A673 (cell line): ENCODE measurements around the gene SFXN1. TPM values are rescaled to one million over a fixed set of nuclear protein-coding genes. Genes with fewer than 3 reads are reported as not detected.

Source experiments
- BruUV-seq: library from RNA; stranded (reverse); fragments of 400-500 nt; replicated peaks from 2 replicates; lab custom pipeline; 2021; lab: Mats Ljungman, UMichigan
- CTCF ChIA-PET: fragments of 300-600 bp; sonication (Branson Sonifier 250); formaldehyde crosslinking; loops from one replicate; lab custom pipeline; 2022; ENCODE audit warnings: antibody characterized with exemption; lab: Charles Lee
- POLR2A ChIA-PET: fragments of 300-600 bp; sonication (Branson Sonifier 250); formaldehyde crosslinking; loops from one replicate; lab custom pipeline; 2022; ENCODE audit warnings: antibody characterized with exemption; ENCODE audit not compliant: low non-redundant PET; lab: Charles Lee
- DNase-seq: peaks from one replicate; pipeline ENCODE4 v3.0.0-alpha.2; 2015; ENCODE audit warnings: low spot score
- H3K27ac ChIP-seq: fragments of 200-600 bp; sonication (generic); 2 replicates; pipeline ENCODE4 v1.5.1; 2016; ENCODE audit warnings: mixed run types, low read depth, mild to moderate bottlenecking, mixed read lengths, antibody characterized with exemption, low read length; ENCODE audit not compliant: poor library complexity, severe bottlenecking
- H3K27me3 ChIP-seq: fragments of 200-600 bp; sonication (generic); replicated peaks from 2 replicates; pipeline ENCODE4 v1.6.1; 2017; ENCODE audit warnings: mixed run types, low read depth, mild to moderate bottlenecking, mixed read lengths, antibody characterized with exemption, low read length; ENCODE audit not compliant: insufficient read depth, poor library complexity
- H3K36me3 ChIP-seq: fragments of 200-600 bp; sonication (generic); 2 replicates; pipeline ENCODE4 v1.6.1; 2016; ENCODE audit warnings: mixed run types, mild to moderate bottlenecking, mixed read lengths, antibody characterized with exemption, low read length; ENCODE audit not compliant: insufficient read depth, poor library complexity, severe bottlenecking
- H3K4me1 ChIP-seq: fragments of 200-600 bp; sonication (generic); 2 replicates; pipeline ENCODE4 v1.6.1; 2017; ENCODE audit warnings: mixed run types, mild to moderate bottlenecking, mixed read lengths, antibody characterized with exemption, low read length; ENCODE audit not compliant: insufficient read depth, poor library complexity, severe bottlenecking
- H3K4me3 ChIP-seq: fragments of 200-600 bp; sonication (generic); 2 replicates; pipeline ENCODE4 v1.5.1; 2016; ENCODE audit warnings: low read depth, mixed run types, mild to moderate bottlenecking, mixed read lengths, low read length; ENCODE audit not compliant: poor library complexity, severe bottlenecking
- H3K9me3 ChIP-seq: fragments of 200-600 bp; sonication (generic); 2 replicates; pipeline ENCODE4 v1.6.1; 2016; ENCODE audit warnings: mixed run types, low read depth, mild to moderate bottlenecking, mixed read lengths, antibody characterized with exemption, low read length; ENCODE audit not compliant: poor library complexity, severe bottlenecking
- CTCF ChIP-seq: fragments of 300-800, 200-600 bp; sonication (generic); conservative IDR thresholded peaks from 2 replicates; pipeline ENCODE4 v1.5.1; 2017; ENCODE audit warnings: low read depth, mild to moderate bottlenecking, antibody characterized with exemption, low read length, moderate library complexity, mixed read lengths
- EZH2 ChIP-seq: fragments of 200-600 bp; sonication (generic); IDR thresholded peaks from 2 replicates; pipeline ENCODE4 v1.6.1; 2017; ENCODE audit warnings: borderline replicate concordance, low read depth, mild to moderate bottlenecking, mixed read lengths, antibody characterized with exemption, low read length; ENCODE audit not compliant: poor library complexity, severe bottlenecking
- intact Hi-C: fragments of 100-400 bp; cut with micrococcal nuclease; formaldehyde crosslinking; loops from one replicate; pipeline ENCODE4 v1.10.0; 2022; ENCODE audit not compliant: unreplicated experiment
- total RNA-seq: library from RNA; stranded (reverse); gene quantifications from 2 replicates; pipeline ENCODE4 v1.2.3, GENCODE V29; 2021

Gene SFXN1
- total RNA-seq, 1 experiment from 2014 or later: 108 TPM

- TF ChIP-seq CTCF (no peak), EZH2 (no peak)
- Histone ChIP-seq H3K4me3 (no peak overlapping the region), H3K9me3 (no peaks in the 10 kb centered on the region), H3K4me1 (no peaks in the 10 kb centered on the region), H3K27me3 (peaks cover 37% of the 10 kb centered on the region), H3K27ac (no peak overlapping the region), H3K36me3 (no peaks in the 10 kb centered on the region)
- no peak for DNase-seq
- ChIA-PET POLR2A (no interaction called here), CTCF (no interaction called here)
- intact Hi-C loops: no loop called here
- BruUV-seq: no TSS peak
Observed at GRCh38 chr5:175544108-175544511, 65.8 kb downstream of the SFXN1 start.

GRCh38 chr5:175544586-175544985 lies 66.2 kb downstream of the SFXN1 start:
- Histone ChIP-seq H3K9me3 (no peaks in the 10 kb centered on the region), H3K27me3 (peaks cover 39% of the 10 kb centered on the region), H3K4me3 (no peak overlapping the region), H3K4me1 (no peaks in the 10 kb centered on the region), H3K36me3 (no peaks in the 10 kb centered on the region), H3K27ac (no peak overlapping the region)
- CTCF ChIA-PET: no interaction called here
- POLR2A ChIA-PET: no interaction called here
- intact Hi-C loops: no loop called here
- no TSS peak for BruUV-seq
- no peak for DNase-seq
- TF ChIP-seq CTCF (no peak), EZH2 (no peak)

GRCh38 chr5:175547842-175548241 lies 69.5 kb downstream of the SFXN1 start:
- TF ChIP-seq EZH2 (no peak), CTCF (no peak)
- no peak overlapping the region for H3K27ac ChIP-seq
- H3K27me3 ChIP-seq: peaks cover 63% of the 10 kb centered on the region
- ChIA-PET CTCF (no interaction called here), POLR2A (no interaction called here)
- no TSS peak for BruUV-seq
- no peaks in the 10 kb centered on the region for H3K36me3 ChIP-seq
- no peaks in the 10 kb centered on the region for H3K4me1 ChIP-seq
- no peak overlapping the region for H3K4me3 ChIP-seq
- H3K9me3 ChIP-seq: no peaks in the 10 kb centered on the region
- intact Hi-C loops: no loop called here
- no peak for DNase-seq
